Tibial nerve (tissue), 4 donors: Measurements from ENCODE around the gene RREB1.

Experiments
- CTCF ChIP-seq, 5 experiments: fragments of 200-600 bp in 3 of 5; fragments of 450-650 bp in 2 of 5; sonication (generic) in 3 of 5; IDR thresholded peaks; one replicate each; pipeline ENCODE4 v1.5.1; 2016 to 2019; ENCODE audit warnings: antibody characterized with exemption in 5 of 5, mild to moderate bottlenecking in 3 of 5, moderate library complexity in 2 of 5
- EP300 ChIP-seq, 2 donors: sonication (generic); formaldehyde crosslinking; IDR thresholded peaks; one replicate each; pipeline ENCODE4 v1.6.1; 2017; ENCODE audit warnings: antibody characterized with exemption in 2 of 2, mild to moderate bottlenecking in 1 of 2

- no peak for TF ChIP-seq CTCF (IDR thresholded peaks at IDR 0.05)
- TF ChIP-seq EP300 (IDR thresholded peaks at IDR 0.05), result no peak
Measured at GRCh38 chr6:7232351-7232750, 124.6 kb downstream of the RREB1 start.
